ENCODE results near the gene HAUS3. TPM values are rescaled to one million over a fixed set of nuclear protein-coding genes. Genes with fewer than 3 reads are reported as not detected.

HAUS3 gene
- total and polyA plus RNA-seq, 2 of the 13 experiments (the other 11 are each of a cell fraction or from before 2014, with no cell fraction given): 3.9 to 12.6 TPM

DNA sequence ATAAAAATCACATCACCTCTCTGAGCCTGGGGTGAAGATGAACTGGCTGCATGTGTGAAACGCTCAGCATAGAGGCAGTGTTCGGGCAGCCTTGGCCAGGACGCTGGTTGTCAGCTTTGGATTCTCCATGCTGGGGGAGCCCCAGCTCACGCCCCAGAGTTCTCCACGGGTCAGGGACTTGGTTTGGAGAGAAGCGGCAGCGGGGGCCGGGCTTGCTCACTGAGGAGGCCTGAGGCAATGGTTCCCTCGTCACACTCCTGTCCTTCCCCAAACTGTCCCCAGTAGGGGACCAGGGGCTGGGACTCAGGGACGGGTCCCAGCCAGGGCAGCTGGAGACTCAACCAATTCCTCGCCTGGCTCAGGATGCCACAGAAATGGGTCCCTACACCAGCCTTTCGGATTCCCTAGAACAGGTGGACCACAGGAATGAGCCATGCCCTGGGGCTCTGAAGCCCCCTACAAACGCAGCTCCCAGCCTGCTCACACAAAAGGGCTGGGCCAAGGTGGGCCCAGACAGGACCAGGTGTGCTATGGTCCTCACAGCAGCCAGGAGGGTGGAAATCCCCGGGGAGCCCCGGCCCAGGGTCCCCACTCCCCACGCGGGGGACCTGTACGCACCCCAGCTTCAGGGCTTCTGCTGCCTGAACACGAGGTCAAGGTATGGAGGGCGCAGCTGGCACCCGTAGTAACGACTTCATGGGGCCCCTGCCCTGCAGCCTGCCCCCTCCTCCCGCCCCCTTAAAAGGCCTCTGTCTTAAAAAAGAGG lies 18.6 kb upstream of the HAUS3 start:
- no peak for FAIRE-seq
- Histone ChIP-seq H3K9me3 (ENCODE audit: low read length) (no peaks in the 10 kb centered on the region), H3K4me3 (replicated peaks in 1 of 3; ENCODE audit: insufficient read depth in 1 of 3, low read depth in 2 of 3, low read length in 3 of 3) (peak overlapping the region; percentile 67 to 85 (median 83)), H4K20me1 (ENCODE audit: insufficient read depth, low read length) (no peaks in the 10 kb centered on the region), H2AFZ (ENCODE audit: low read length) (no peak overlapping the region), H3K36me3 (replicated peaks in 1 of 2; ENCODE audit: control insufficient read depth in 1 of 2, insufficient read depth in 2 of 2, low read length in 2 of 2) (0 out of 5 replicates have a peak, but pooled peaks cover 1 to 6% of the 10 kb centered on the region in 2 experiments), H3K27me3 (ENCODE audit: control insufficient read depth in 1 of 2, insufficient read depth in 2 of 2, low read length in 2 of 2) (peaks cover 5 to 13% of the 10 kb centered on the region in 2 experiments; a peak in 3 of 5 replicates), H3K27ac (ENCODE audit: extremely low read length, insufficient read depth, low read length) (peak overlapping the region; percentile 48), H3K79me2 (ENCODE audit: insufficient read depth, low read length) (peaks cover 9% of the 10 kb centered on the region), H3K4me2 (ENCODE audit: low read depth, low read length) (peak overlapping the region; percentile 87), H3K4me1 (ENCODE audit: insufficient read depth, low read length) (peaks cover 31% of the 10 kb centered on the region), H3K9ac (ENCODE audit: insufficient read depth, low read depth, low read length) (peak overlapping the region; percentile 86)
- no peak for ATAC-seq
- DNase-seq (ENCODE audit: low spot score): no peak
- ChIA-PET POLR2A (interaction anchor here (1.0 kb wide), 1 partner anchor 19 kb away, joined by 3 read pairs; the partner anchor contains the start of genes HAUS3 and POLN), CTCF (ENCODE audit: low intra/inter-chr PET ratio, low total read pairs) (no interaction called here)
- intact Hi-C loops (cut with micrococcal nuclease; ENCODE audit: unreplicated experiment): no loop called here
- in situ Hi-C loops (cut with HindIII; ENCODE audit: extremely low pct_ligation_motif_present, low pct_unique_long_range_greater_than_20kb): no loop called here
- TF ChIP-seq ZSCAN29 (CRISPR knock-in tag; conservative IDR thresholded peaks at IDR 0.05) (no peak), SIN3B (IDR thresholded peaks at IDR 0.05; ENCODE audit: low read length) (no peak), TAF1 (CRISPR knock-in tag; IDR thresholded peaks at IDR 0.05) (0 out of 2 replicates have a peak, but pooled peaks have one; percentile 2), CREM (IDR thresholded peaks at IDR 0.05) (no peak), CREM (CRISPR knock-in tag; IDR thresholded peaks at IDR 0.05) (no peak), ZNF780A (CRISPR knock-in tag; IDR thresholded peaks at IDR 0.05) (no peak), ZNF713 (CRISPR knock-in tag; IDR thresholded peaks at IDR 0.05) (no peak), ERF (CRISPR knock-in tag; IDR thresholded peaks at IDR 0.05) (no peak), SAFB2 (CRISPR knock-in tag; IDR thresholded peaks at IDR 0.05; ENCODE audit: borderline replicate concordance, low read depth) (no peak), SUZ12 (IDR thresholded peaks at IDR 0.05; ENCODE audit: low read depth, low read length) (no peak), RBM39 (IDR thresholded peaks at IDR 0.05; ENCODE audit: low read depth, low read length, poor library complexity, severe bottlenecking) (no peak), MYC (CRISPR knock-in tag; IDR thresholded peaks at IDR 0.05; ENCODE audit: borderline replicate concordance) (peak; percentile 10; the same call in 1 of the 2 replicates), KLF16 (CRISPR knock-in tag; IDR thresholded peaks at IDR 0.05) (0 out of 4 replicates have a peak, but pooled peaks of 1 of the 2 experiments have one; percentile 22), SRY (CRISPR knock-in tag; IDR thresholded peaks at IDR 0.05) (0 out of 2 replicates have a peak, but pooled peaks have one; percentile 29)
- TF ChIP-seq, protein P1, sequence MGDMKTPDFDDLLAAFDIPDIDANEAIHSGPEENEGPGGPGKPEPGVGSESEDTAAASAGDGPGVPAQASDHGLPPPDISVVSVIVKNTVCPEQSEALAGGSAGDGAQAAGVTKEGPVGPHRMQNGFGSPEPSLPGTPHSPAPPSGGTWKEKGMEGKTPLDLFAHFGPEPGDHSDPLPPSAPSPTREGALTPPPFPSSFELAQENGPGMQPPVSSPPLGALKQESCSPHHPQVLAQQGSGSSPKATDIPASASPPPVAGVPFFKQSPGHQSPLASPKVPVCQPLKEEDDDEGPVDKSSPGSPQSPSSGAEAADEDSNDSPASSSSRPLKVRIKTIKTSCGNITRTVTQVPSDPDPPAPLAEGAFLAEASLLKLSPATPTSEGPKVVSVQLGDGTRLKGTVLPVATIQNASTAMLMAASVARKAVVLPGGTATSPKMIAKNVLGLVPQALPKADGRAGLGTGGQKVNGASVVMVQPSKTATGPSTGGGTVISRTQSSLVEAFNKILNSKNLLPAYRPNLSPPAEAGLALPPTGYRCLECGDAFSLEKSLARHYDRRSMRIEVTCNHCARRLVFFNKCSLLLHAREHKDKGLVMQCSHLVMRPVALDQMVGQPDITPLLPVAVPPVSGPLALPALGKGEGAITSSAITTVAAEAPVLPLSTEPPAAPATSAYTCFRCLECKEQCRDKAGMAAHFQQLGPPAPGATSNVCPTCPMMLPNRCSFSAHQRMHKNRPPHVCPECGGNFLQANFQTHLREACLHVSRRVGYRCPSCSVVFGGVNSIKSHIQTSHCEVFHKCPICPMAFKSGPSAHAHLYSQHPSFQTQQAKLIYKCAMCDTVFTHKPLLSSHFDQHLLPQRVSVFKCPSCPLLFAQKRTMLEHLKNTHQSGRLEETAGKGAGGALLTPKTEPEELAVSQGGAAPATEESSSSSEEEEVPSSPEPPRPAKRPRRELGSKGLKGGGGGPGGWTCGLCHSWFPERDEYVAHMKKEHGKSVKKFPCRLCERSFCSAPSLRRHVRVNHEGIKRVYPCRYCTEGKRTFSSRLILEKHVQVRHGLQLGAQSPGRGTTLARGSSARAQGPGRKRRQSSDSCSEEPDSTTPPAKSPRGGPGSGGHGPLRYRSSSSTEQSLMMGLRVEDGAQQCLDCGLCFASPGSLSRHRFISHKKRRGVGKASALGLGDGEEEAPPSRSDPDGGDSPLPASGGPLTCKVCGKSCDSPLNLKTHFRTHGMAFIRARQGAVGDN (CRISPR knock-in tag; IDR thresholded peaks at IDR 0.05): 0 out of 2 replicates have a peak, but pooled peaks have one; percentile 33
- TF ChIP-seq, protein P2, sequence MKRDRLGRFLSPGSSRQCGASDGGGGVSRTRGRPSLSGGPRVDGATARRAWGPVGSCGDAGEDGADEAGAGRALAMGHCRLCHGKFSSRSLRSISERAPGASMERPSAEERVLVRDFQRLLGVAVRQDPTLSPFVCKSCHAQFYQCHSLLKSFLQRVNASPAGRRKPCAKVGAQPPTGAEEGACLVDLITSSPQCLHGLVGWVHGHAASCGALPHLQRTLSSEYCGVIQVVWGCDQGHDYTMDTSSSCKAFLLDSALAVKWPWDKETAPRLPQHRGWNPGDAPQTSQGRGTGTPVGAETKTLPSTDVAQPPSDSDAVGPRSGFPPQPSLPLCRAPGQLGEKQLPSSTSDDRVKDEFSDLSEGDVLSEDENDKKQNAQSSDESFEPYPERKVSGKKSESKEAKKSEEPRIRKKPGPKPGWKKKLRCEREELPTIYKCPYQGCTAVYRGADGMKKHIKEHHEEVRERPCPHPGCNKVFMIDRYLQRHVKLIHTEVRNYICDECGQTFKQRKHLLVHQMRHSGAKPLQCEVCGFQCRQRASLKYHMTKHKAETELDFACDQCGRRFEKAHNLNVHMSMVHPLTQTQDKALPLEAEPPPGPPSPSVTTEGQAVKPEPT (CRISPR knock-in tag; IDR thresholded peaks at IDR 0.05; ENCODE audit: low read depth): no peak
- 87% methylated on average over 4 of the region's 23 CpGs for WGBS (ENCODE audit: low lambda C conversion rate)
- BruUV-seq (replicated peaks): TSS peak; percentile 61

Measured in HepG2 (cell line).